OCI-M2 (cell line): ENCODE measurements around the gene KEL.

ENCODE experiments used
- DNase-seq: peaks from one replicate; lab custom pipeline; 2025; ENCODE audit not compliant: unreplicated experiment; lab: John Stamatoyannopoulos, UW

KEL gene

DNA sequence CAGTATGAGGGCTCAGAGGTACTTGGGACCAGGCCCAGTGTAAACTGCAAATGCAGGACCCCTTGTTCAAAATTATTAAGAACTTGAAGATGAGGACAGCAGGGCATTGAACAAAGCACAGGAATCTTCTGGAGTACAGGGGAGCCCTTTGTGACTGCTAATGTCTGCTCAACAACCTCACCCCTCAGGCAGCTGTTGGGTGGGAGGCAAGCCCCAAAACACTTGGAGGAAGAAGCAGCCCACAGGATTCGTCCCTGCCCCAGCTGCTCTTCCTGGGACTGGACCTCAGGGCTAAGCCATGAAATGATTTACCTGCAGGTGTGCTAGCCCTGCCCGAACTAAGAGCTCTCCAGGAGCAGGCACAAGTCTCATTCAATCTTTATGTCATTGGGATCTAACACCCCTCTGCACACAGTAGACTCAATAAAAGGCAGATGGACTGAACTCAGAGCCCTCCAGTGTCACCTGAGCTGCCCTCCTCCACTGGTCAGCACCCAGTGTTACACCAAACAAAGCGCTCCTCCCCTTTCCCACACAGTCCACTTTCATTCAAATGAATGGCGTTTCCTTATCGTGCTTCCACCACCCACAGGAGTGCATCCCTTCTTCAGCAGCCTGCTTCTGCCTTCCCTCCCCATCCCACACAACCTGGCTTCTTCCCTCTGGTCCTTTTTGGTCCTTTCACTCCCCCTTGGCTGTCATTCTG lies 29.6 kb downstream of the KEL start:
- no peak for DNase-seq

- no peak for DNase-seq
These were observed 31.9 kb downstream of the KEL start for GRCh38 chr7:142930126-142930730.

DNA sequence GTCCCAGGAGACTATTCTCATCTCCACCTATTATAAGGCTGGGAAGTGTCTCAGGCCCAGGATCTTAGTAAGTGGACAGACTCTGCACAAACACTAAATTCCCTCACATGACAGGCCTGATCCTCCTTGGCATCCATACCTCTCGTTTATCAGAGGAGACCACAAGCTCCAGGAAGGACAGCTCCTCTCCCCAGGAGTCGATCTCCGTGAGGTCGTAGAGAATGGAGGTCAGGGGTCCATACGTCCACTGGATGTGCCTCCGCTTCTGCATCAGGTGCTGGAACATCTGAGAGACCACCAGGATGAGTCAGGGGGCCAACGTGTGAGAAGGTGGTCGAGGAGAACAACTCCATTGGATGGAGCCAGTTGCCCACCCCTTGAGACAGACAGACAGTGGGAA lies 34.2 kb downstream of the KEL start:
- DNase-seq = no peak

DNA sequence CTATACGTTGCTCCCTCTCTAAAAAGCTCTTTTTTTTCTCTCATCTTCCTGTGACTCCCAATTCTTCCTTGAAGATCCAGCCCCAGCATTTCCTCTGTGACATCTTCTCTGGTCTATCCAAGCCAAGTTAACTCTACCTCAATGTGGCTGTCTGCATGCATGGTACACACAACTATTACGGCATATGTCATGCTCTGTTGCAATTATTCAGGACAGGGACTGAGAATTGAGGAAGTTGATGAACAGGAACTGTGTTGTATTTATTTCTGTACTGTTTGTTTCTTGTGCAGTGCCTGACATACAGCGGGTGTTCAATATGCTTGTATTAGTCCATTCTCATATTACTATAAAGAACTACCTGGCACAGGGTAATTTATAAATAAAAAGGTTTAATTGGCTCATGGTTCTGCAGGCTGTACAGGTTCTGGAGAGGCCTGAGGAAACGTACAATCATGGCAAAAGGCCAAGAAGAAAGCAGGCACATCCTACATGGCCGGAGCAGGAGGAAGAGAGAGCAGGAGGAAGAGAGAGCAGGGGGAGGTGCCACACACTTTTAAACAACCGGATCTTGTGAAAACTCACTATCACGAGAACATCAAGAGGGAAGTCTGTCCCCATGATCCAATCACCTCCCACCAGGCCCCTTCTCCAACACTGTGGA lies 34.9 kb downstream of the KEL start:
- DNase-seq = no peak

GRCh38 chr7:142925413-142925812 lies 36.8 kb downstream of the KEL start:
- no peak for DNase-seq

- DNase-seq = no peak
These were observed 38.8 kb downstream of the KEL start for GRCh38 chr7:142923391-142923790.

- DNase-seq = no peak
These were observed 42.5 kb downstream of the KEL start for GRCh38 chr7:142919656-142920055.

GRCh38 chr7:142918901-142919300 lies 43.3 kb downstream of the KEL start:
- DNase-seq = no peak

- DNase-seq = no peak
These were observed 44.7 kb downstream of the KEL start for GRCh38 chr7:142917447-142917846.

- no peak for DNase-seq
These were observed 45.7 kb downstream of the KEL start for GRCh38 chr7:142916508-142916907.

GRCh38 chr7:142915315-142915714 lies 46.8 kb downstream of the KEL start:
- no peak for DNase-seq

GRCh38 chr7:142914121-142914520 lies 48.0 kb downstream of the KEL start:
- no peak for DNase-seq

- DNase-seq = no peak
These were observed 48.6 kb downstream of the KEL start for GRCh38 chr7:142913566-142913965.

GRCh38 chr7:142913051-142913450 lies 49.1 kb downstream of the KEL start:
- DNase-seq = no peak

DNA sequence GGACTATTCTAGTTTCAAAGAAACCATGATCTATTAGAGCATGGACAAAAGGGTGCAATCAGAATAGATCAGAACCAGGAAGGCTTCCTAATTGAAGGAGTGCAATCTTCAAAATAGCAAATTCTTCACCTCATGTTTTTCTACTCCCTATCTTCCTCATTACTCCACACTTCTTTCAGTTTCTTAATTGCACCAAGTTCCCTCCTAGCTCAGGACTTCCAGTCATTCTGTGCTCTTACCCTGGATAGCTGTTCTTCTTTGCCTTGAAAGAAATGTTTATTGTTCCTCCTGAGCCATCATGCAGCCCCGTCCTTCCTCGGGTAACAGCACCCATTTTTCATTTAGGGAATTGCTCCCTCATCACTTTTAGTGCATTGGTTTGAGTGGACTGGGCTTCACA lies 51.7 kb downstream of the KEL start:
- DNase-seq = no peak

DNA sequence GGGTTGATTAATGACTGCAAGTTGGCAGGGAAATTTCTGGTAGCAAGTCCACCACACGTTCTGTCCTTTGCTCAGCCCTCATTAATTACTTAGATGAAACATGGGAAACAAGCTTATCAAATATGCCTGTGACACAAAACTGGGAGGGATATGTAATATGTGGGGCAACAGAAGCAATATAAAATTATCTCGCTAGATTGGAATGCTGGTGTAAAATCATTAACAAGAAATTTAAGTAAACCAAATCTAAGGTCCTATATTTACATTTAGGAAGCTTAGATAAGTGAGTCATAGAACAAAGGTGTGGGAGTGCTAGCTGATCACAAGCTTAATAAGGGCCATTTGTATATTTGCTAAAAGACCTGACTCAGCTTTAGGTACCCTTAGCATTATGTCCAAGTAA lies 52.1 kb downstream of the KEL start:
- DNase-seq = no peak

- DNase-seq = no peak
These were observed 53.0 kb downstream of the KEL start for GRCh38 chr7:142908921-142909890.

GRCh38 chr7:142908290-142908689 lies 53.9 kb downstream of the KEL start:
- DNase-seq = no peak

GRCh38 chr7:142906643-142907042 lies 55.5 kb downstream of the KEL start:
- DNase-seq = no peak

GRCh38 chr7:142905759-142906158 lies 56.4 kb downstream of the KEL start:
- DNase-seq = no peak

DNA sequence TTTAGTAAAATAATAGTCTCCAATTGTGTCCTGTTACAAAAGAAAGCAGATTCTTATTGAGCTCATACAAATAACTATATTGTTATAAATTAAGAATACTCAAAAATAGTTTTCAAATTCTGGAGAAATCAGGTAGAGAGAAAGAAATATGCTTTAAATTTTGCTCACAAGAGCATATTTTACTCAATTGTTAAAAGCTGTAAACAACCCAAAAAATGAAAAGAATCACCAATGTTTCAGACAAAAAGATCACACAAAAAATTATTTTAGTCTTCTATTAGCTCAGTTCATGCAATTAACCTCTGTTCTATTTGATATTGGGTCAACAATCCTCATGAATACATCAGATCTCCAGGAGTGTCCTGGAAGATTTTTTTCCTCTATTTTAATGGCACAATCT lies 58.0 kb downstream of the KEL start:
- no peak for DNase-seq
